Medulla oblongata (tissue), 1 donor: ENCODE measurements around the gene MAPK12.

Experiments
- DNase-seq: peaks from one replicate; pipeline ENCODE4 v3.0.0-alpha.2; 2015; ENCODE audit errors: extremely low spot score

MAPK12 gene

DNA sequence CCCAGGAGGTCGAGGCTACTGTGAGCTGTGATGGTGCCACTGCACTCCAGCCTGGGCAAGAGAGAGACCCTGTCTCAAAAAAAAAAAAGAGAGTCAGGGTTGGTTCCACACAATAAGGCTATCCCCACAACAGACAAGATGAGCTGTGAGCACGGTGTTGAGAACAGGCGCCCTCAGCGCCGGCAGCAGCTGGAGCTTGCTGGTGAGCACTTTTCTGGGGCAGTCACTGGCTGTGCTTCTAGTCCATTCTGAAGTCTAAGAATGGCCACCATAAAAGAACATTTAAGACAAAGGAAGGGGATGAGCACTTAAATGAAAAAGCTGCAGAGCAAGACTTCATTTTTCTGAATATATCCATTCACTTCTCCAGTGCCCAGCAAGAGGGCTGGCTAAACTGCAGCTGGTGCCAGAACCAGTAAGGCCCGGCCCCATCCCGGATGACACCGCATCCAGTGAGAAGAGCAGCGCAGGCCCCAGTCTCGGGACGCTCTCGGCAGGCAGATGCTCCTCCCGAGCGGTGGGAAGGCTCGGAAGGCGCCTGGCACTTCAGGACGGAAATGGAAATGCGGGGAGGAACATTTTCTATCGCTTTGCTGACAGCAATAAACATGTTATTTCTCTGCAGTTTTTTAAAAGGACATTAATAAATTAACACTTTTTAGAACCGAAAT, 28.9 kb downstream of the MAPK12 start:
- no peak for DNase-seq

DNA sequence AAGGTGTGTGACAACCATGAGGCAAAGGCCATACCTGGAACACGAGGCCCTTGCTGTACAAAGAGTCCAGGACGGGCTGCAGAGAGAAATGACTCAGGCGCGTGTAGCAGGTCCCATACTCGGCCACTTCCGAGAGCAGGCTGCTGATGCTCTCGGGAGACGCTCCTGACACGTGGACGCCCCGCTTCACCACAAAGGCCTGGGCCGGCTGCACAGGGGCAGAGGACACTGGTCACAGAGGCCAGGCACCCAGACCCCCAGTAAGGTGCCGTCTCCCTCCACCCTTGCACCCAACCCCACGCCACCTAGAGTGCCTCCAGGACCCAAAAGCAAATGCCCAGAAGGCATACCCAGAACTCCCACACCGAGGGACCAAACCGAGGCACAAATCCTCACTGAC, 32.1 kb downstream of the MAPK12 start:
- DNase-seq: no peak

DNA sequence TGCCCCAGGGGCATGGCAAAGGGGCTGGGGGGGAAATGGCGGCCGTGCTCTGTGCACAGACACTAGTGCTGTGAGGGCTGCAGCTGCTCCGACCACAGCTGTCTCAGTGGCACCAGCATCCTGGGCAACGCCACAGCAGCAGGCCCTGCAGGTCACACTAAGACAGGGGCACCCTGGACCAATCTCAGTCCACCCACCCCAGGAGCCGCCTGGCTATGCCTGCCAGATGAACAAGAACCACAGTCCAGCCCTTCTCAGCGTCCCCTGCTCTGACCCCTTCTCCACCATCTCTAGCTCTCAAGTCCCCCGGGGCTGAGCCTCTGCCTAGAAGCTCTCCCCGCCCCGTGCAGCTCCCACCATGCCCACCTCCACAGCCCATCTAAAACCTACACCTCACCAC, 33.1 kb downstream of the MAPK12 start:
- DNase-seq: no peak

DNA sequence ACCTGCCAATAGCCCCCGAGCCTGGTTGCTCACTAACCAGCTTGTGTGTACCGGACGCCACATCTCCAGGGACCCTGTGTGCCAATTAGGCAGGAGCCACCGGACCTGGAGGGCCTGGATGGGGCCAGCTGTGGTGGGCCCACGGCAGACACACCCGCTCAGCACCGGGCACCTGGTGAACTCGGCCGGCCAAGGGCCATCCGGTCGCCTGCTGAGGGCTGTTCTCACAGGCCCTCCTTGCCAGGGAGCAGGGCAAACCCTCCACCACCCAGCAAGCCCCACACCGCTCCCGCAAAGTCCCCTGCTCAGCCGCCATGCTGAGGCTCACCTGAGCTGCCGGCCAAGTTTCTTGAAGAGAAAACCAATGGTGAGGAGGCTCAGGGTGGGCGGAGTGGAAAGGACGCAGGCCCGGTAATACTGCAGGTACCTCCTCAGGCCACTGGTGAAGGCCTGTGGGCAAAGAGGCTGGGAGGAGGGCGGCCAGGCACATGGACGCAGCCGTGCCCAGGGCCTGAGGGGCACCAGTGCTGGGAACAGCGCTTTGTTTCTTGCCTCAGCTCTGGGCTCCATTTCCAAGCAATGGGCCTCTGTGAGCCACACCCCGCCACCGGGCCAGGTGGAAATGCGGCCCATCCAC, 33.8 kb downstream of the MAPK12 start:
- DNase-seq: no peak

DNA sequence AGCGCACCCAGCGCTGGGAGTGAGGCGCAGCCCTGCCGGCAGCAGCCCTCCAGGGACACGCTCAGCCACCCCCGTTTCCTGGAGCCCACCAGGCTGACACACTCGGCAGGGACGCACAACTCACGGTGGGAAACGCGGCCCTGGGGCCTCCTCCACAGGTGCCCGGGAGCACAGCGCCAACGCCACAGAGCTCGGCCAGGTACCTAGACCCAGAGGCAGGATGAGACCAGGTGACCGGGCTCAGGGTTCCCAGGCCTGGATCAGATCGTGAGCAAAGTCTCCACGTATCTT, 34.7 kb downstream of the MAPK12 start:
- DNase-seq: no peak

DNA sequence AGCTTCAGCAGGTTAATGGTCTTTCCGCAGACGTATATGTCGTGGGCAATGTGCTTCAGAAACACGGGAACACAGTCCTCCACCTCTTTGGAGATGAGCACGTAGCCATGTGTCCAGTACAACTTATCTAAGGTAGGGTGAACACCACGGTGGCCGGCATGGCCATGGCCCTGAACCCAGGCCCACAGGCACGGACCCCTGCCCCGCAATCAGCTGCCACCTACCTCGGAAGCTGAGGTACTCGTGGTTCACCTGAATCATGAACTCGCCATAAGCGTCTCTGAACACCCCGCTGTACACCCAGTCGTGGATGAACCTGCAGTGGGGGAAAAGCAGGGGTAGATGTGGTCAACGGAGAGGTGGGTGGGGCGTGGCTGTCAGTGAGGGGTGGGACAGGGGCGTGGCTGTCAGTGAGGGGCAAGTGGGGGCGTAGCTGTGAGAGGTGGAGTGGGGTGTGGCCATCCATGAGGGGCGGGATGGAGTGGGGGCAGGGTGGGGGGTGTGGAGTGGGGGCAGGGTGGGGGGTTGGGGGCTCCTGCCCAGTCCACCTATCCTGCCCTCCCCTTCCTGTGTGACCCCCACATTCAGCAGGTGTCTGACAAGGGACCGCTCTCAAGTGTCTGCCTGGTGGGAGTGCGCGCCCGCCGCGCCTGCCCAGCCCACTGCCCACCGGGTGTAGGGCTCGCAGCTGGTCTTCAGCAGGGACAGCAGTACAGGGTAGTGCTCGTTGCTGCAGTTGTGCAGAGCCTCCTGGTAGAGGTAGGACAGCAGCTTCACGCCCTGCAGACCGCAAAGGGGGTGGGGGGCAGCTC, 35.2 kb downstream of the MAPK12 start:
- DNase-seq: no peak

DNA sequence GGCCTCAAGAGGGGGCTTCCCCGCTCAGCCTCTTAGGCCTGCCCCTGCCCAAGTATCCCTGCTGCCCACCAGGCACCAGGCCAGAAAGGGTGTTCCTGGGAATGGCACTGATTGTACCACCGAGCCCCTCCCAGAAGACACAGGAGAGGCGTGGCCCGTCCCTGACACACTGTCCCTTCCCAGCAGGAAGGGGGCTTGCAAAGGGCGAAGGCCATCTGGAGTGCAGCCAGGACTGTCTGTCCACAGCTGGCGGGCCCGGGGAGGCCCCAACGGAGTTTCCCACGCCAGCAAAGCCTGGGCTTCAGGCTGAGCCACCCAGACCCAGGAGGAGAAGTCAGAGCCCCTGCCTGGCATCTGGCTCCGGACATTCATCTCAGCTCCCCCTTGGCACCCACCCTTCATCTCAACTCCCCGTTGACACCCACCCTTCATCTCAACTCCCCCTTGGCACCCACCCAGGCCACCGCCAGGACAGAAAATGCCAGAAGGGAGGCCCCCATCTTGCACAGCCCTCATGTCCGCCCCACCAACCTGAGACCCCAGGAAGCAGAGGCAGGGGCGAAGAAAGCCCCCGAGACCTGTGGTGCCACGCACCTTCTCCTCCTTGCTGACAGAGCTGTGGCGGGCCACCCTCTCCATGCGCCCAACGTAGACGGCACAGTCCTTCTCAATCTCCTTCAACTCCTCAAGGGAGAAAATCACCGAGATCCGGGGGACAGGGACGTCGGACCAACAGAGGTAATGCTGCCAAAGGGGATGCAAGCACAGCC, 36.1 kb downstream of the MAPK12 start:
- DNase-seq: no peak

DNA sequence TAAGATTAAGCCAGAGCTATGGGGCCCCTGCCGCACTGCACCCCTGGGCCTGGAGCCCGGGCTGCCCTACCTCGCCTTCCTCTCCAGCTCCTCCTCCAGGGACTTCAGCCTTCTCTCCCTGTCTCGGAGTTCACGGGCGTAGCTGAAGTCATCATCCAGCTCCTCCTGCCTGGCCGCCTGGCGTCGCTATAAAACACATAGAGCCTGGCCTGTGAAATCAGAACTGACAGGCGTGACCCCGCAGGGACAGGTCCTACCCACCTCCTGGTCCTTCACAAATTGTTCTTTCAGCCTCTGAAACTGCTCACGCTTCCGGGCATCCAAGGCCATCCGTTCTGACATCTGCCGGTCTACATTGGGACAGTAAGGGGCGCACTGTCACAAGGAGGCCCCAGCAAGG, 37.4 kb downstream of the MAPK12 start:
- DNase-seq: no peak

DNA sequence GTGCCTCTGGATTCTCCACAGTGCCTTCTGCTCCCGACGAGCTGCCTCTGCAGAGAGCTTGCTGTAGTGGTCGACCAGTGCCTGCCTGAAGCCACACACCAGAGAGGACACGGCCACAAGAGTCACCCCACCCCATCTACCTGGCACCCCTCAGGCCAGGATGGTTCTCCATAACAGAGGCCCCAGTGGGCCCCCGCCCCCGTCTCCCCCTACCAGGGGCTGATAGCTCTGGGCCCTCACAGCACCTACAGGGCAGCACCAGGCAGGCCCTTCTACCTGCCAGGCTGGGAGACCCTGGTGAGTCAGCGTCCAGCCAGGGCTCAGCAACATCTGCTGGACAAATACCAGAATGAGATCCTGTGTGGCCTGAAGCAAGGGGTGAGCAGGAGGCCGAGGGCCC, 39.0 kb downstream of the MAPK12 start:
- DNase-seq: no peak

DNA sequence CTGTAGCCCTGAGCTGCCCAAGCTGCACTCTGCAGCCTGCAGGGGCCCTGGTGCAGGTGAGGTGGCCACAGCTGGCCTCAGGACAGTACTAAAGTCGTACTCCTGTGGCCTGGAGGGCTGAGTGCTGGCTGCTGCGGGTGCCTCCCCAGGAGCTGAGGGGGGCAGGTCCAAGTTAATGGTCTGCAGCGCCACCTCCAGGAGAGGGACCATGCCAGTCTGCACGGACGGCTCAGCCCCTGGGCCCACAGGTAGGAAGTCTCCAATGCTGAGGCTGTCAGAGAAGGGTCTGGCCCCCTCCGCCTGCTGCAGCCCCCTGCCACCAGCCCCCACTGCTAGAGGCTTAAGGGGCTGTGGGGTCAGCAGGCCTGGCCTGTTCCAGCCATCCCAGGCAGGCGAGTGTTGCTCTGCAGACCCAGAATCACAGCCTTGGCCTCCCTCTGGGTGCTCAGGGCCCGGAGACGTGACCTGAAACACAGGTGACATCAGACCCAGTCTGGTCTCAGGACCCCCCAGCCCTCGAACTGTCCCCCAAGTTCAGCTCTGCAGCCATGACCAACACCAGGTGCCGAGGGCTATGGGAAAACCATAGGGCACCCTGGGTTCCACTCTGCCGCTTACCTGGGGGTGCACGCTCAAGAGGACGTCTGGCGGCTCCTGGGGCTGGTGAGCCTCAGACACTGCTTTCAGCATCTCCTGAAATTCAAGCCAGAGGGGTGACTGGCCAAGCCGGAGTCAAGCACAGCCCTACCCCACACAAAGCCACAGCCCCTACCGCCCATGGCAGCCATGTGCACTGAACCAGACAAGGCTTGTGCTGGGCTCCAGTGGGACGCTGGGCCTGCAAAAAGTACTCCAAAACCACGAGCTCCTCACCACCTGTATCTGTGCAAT, 39.8 kb downstream of the MAPK12 start:
- DNase-seq: no peak

DNA sequence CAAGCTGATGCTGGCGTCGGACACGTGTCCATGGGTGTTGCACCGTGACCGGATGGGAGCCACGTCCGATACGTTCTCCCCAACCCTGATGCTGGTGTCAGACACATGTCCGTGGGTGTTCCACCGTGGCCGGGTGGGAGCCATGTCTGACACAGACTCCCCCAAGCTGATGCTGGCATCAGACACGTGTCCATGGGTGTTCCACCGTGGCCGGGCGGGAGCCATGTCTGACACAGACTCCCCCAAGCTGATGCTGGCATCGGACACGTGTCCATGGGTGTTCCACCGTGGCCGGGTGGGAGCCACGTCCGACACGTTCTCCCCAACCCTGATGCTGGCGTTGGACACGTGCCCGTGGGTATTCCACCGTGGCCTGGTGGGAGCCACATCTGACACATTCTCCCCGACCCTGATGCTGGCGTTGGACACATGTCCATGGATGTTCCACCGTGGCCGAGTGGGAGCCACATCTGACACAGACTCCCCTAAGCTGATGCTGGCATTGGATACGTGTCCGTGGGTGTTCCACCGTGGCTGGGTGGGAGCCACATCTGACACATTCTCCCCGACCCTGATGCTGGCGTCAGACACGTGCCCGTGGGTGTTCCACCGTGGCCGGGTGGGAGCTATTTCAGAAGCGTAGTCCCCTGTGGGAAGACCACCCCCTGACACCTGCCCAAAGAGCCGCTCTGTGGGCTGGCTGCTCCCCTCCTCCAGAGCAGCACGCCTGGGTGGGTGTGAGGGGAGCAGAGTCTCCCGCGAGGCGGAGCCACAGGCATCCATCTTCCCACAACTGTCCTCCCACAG, 40.7 kb downstream of the MAPK12 start:
- no peak for DNase-seq

DNA sequence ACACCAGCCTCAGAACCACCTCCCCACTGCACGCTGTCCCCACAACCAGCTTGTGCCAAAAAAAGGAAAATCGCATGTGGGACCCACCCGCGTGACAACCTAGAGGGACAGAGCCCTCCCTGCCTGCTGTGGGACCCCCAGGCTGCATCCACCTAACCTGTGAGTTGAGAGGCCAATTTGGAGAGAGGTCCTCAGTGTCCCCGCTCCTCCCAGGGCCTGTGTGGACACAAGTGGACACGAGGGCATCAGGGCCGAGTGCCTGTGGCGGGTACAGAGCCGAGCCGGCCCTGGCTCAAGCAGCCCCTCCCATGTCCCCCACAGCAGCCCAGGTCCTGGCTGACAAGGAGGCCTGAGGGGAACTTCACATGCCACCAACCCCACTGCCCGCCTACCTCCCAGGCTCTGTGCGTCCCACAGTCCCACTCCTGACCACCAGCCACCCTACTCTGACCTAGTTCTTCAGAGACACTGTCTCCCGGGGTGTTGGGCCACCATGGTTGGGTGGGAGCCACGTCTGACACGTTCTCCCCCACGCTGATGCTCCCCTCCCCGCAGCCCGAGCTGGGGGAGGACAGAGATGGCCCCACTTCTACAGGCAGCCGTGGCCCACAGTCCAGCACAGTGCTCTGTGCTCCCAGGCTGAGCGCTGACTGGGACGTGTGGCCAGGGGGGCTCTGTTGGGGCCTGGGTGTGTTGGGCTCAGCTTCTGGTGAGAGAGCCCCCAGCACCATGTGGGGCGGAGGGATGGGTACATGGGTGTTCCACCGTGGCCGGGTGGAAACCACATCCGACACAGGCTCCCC, 41.5 kb downstream of the MAPK12 start:
- no peak for DNase-seq

DNA sequence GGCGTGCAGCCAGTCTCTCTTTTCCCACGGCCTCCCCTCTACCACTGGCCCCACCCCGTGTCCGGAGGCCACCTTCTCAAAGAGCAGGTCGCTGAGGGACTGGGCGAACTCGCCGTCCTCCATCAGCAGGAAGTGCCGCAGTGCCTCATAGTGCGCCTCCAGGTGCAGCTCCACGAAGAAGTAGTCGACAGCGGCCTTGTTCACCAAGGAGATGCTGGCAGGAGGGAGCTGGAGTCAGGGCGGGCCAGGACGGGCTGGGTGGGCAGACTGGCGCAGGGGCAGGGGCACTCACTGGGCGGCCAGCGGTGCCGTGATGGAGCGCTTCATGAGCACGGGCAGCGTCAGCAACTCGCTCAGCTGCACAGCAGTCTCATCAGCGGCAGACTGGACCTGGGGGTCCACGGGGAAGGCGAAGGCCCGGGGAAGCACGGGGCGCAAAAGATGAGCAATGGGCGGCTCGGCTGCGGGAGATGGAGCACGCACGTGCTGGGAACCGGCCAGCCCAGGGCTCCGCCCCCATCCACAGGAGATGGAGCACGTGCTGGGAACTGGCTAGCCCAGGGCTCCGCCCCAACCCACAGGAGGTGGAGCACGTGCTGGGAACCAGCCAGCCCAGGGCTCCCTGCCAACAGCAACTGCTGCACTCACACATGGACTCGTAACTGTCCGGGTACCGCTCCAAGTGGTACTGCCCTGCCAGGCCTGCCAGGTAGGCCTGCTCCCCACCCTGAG, 42.3 kb downstream of the MAPK12 start:
- DNase-seq: no peak

DNA sequence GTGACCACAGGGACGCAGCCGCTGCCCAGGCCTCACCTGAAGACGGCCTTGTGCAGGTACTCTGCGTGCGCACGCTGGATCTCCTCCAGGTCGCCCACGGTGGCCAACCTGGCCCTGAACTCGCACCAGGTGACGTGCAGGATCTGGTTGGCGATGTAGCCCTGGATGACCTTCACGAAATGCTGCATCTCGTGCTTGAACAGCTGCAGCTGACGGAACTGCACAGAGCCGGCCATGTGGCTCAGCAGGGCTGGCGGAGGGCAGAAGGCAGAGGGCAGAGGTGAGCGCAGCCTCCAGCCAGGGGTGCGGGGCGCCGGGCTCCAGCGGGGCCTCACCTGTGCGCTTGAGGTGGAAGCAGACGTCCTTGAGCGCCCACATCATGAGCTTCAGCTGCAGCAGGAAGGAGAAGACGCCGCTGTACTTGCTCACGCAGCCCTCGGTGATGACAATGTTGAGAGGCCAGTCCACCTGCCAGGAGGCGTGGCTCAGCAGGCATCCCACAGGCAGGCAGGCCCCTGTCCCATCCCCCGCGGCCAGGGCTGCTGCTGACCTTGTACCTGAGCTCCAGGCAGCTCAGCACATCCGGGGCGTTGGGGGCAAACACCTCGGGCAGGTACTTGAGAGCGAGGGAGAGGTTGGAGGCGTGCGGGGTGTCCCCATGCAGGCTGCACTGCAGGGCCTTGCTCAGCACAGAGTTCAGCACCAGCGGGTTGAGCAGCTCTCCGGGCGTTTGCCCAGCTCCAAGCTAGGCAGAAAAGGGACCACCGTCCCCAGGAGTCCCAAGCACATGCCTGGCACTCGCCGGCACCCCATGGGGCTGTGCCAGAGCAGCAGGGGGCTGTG, 43.1 kb downstream of the MAPK12 start:
- no peak for DNase-seq

DNA sequence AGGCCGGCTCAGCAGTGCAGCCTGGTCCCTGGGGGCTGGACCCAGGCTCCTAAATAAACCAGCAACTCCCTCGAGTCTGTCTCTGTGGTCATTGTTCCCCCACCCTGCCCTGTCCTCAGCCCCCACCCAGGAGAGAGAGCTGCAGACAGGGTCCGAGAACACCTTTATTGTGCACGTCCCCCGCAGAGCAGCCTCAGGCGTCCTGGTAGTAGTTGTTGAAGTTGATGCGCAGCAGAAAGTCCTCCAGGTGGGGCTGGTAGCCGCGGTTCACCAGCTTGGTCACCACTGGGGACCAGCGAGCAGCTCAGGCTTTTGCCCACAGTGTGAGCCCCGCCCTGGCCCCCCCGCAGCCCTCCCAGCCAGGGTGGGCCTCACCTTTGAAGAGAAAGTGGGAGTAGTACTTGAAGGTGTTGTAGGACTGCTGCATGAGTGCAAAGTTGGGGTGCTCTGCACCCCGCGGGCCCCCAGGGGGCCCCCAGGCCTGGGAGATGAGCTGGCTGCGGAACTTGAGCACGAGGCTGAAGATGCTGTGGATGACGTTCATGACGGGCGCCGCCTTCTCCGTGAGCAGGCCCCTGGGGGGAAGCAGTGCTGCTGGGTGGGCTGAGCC, 43.8 kb downstream of the MAPK12 start:
- no peak for DNase-seq

DNA sequence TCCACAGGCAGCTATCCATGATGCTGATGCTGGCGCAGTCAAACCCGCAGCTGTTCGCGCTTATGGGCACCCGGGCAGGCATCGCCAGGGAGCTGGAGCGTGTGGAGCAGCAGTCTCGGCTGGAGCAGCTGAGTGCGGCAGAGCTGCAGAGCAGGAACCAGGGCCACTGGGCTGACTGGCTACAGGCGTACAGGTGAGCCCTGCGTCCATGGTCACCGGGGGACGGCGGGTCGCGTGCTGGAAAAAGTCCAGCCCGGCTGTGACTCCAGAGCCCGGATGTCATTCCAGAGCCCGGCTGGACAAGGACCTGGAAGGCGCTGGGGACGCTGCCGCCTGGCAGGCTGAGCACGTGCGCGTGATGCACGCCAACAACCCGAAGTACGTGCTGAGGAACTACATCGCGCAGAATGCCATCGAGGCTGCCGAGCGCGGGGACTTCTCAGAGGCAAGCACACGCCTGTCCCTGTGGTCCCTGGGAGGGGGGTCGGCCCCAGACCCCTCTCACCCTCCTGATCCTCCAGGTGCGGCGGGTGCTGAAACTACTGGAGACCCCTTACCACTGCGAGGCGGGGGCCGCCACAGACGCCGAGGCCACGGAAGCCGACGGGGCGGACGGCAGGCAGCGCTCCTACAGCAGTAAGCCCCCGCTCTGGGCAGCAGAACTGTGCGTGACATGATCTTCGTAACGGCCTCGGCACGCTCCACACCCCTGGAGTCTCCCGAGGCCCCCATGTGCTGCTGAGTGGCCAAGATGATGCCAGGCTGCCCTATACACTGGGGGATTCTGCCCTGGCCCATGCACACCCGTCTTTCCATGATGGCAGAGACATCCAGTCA, 44.6 kb downstream of the MAPK12 start:
- DNase-seq: no peak
